ENCODE measurements around the gene MND1.

GRCh38 chr4:153325558-153325957 is 18.9 kb upstream of the MND1 start:
- TF ChIP-seq CTCF (conservative IDR thresholded peaks at IDR 0.05; ENCODE audit: low read length) (no peak), EZH2phosphoT487 (IDR thresholded peaks at IDR 0.05; ENCODE audit: borderline replicate concordance, low read depth, low read length) (no peak)

All from OCI-LY7 (cell line).